ENCODE measurements around the gene ERGIC1. TPM values are rescaled to one million over a fixed set of nuclear protein-coding genes. Genes with fewer than 3 reads are reported as not detected.

Gene ERGIC1
- total and polyA plus RNA-seq, 2 of the 8 experiments (the other 6 are each of a cell fraction or from before 2014, with no cell fraction given): 95.3 to 106 TPM

GRCh38 chr5:172913117-172913850 lies 79.2 kb downstream of the ERGIC1 start:
- Histone ChIP-seq H2BK12ac (ENCODE audit: low read depth, low read length) (no peak overlapping the region), H3K27me3 (replicated peaks in 1 of 4; ENCODE audit: control insufficient read depth in 3 of 4, extremely low read depth in 1 of 4, insufficient read depth in 3 of 4, low read length in 3 of 4) (no peaks in the 10 kb centered on the region), H3K14ac (ENCODE audit: insufficient read length) (no peak overlapping the region), H3K79me1 (ENCODE audit: low read depth, low read length) (no peaks in the 10 kb centered on the region), H2BK120ac (replicated peaks; ENCODE audit: low read depth, low read length) (no peak overlapping the region), H3K23me2 (ENCODE audit: low read depth, low read length) (no peaks in the 10 kb centered on the region), H4K20me1 (replicated peaks in 1 of 2; ENCODE audit: control insufficient read depth in 1 of 2, insufficient read depth in 2 of 2, low read length in 2 of 2) (peaks cover 6% of the 10 kb centered on the region in 2 experiments), H4K91ac (replicated peaks; ENCODE audit: insufficient read length, low read length) (no peak overlapping the region), H3K4ac (replicated peaks; ENCODE audit: insufficient read length, low read depth, low read length) (no peak overlapping the region), H3K56ac (replicated peaks; ENCODE audit: insufficient read length, low read depth, low read length) (no peak overlapping the region), H3K23ac (ENCODE audit: insufficient read length) (no peak overlapping the region), H2BK20ac (ENCODE audit: low read length) (no peak overlapping the region), H3K4me1 (replicated peaks in 1 of 4; ENCODE audit: control insufficient read depth in 3 of 4, insufficient read depth in 4 of 4, low read length in 3 of 4) (no peaks in the 10 kb centered on the region), H3K9ac (replicated peaks in 1 of 4; ENCODE audit: extremely low read depth in 1 of 4, low read depth in 3 of 4, low read length in 3 of 4) (no peak overlapping the region), H2AFZ (ENCODE audit: low read length) (no peak overlapping the region), H3K79me2 (ENCODE audit: control insufficient read depth in 1 of 2, insufficient read depth in 2 of 2, low read length in 2 of 2) (no peaks in the 10 kb centered on the region), H3K36me3 (ENCODE audit: control insufficient read depth in 2 of 4, insufficient read depth in 4 of 4, low read length in 3 of 4) (peaks cover 12 to 49% (median 26%) of the 10 kb centered on the region in 4 experiments; a peak in 7 of 8 replicates), H3K27ac (ENCODE audit: low read depth, low read length) (no peak overlapping the region), H4K8ac (ENCODE audit: extremely low read depth, insufficient read depth, low read length) (peak overlapping the region; percentile 14; the same call in 1 of the 2 replicates), H2BK5ac (ENCODE audit: low read depth, low read length) (no peak overlapping the region), H2BK15ac (ENCODE audit: low read length) (no peak overlapping the region), H2AK5ac (ENCODE audit: low read depth, low read length) (no peak overlapping the region), H3K4me3 (ENCODE audit: extremely low read depth in 1 of 4, insufficient read depth in 2 of 4, low read depth in 3 of 4, low read length in 4 of 4) (no peak overlapping the region), H4K5ac (ENCODE audit: insufficient read length, low read depth, low read length) (no peak overlapping the region), H3K18ac (ENCODE audit: extremely low read depth, low read length) (no peak overlapping the region), H3K4me2 (ENCODE audit: insufficient read depth in 1 of 2, low read depth in 2 of 2, low read length in 2 of 2) (no peak overlapping the region), H3K9me3 (ENCODE audit: insufficient read depth in 2 of 2, low read depth in 1 of 2, low read length in 1 of 2) (no peaks in the 10 kb centered on the region)
- DNase-seq (ENCODE audit: low read depth in 1 of 2, low spot score in 2 of 2): no peak
- POLR2A ChIA-PET (ENCODE audit: partially characterized antibody): no interaction called here
- CTCF ChIA-PET (ENCODE audit: partially characterized antibody): interaction anchor here (1.0 to 2.0 kb wide), 4 partner anchors 10 to 199 kb away, joined by 3 to 7 read pairs (median 4); no protein-coding TSS in a partner anchor
- WGBS, 2 experiments (ENCODE audit: extremely low coverage in 1 of 2, insufficient coverage in 1 of 2, insufficient read length in 1 of 2, insufficient replicate concordance in 2 of 2, low coverage in 1 of 2, low lambda C conversion rate in 2 of 2, missing lambda C conversion rate in 1 of 2): 96% methylated on average over 11 of the region's 11 CpGs; no CpG with 5 or more reads in 1 of the 2 experiments
- FAIRE-seq: no peak
- no peak for TF ChIP-seq NANOG (IDR thresholded peaks at IDR 0.05; ENCODE audit: insufficient read depth, low read depth, low read length, poor library complexity, severe bottlenecking)
- no peak for TF ChIP-seq BACH1 (IDR thresholded peaks at IDR 0.05; ENCODE audit: low read length)
- TF ChIP-seq HDAC2 (IDR thresholded peaks at IDR 0.05; ENCODE audit: borderline replicate concordance in 1 of 2, low read depth in 2 of 2, low read length in 2 of 2): no peak
- TF ChIP-seq NRF1 (IDR thresholded peaks at IDR 0.05; ENCODE audit: low read depth, low read length): no peak
- TF ChIP-seq BRCA1 (IDR thresholded peaks at IDR 0.05; ENCODE audit: low read depth, low read length): no peak
- no peak for TF ChIP-seq KDM4A (IDR thresholded peaks at IDR 0.05; ENCODE audit: low read depth, low read length, severe bottlenecking)
- TF ChIP-seq CHD2 (IDR thresholded peaks at IDR 0.05; ENCODE audit: low read length): no peak
- no peak for TF ChIP-seq RBBP5 (IDR thresholded peaks at IDR 0.05; ENCODE audit: borderline replicate concordance, low read depth, low read length)
- no peak for TF ChIP-seq CHD1 (IDR thresholded peaks at IDR 0.05; ENCODE audit: low read depth, low read length)
- TF ChIP-seq ASH2L (IDR thresholded peaks at IDR 0.05; ENCODE audit: low read length): no peak
